GM12801 (cell line): ENCODE measurements around the gene UBA52.

ENCODE experiments used
- TF ChIP-seq, protein P1 (sequence below): IDR thresholded peaks from one replicate; pipeline ENCODE4 v1.5.1; 2011; ENCODE audit warnings: control low read depth; ENCODE audit not compliant: insufficient read length; ENCODE audit errors: extremely low read depth

Gene UBA52

DNA sequence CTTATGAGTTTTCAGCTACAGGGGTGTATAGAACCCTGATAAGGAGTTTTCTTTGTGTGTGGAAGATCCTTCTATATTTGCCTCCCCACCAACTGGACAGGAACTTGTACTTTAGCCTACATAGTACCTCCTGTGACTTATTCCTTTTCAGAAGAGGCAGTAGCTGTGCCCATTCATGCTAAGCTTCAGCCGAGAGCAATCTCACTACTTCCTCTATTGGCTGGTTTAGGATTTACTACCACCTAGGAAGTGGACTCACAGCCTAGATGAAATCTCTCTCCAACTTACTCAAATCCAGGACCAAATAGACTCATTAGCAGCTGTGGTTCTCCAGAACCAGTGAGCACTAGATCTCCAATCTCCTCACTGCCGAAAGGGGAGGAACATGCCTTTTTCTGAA, 14.6 kb downstream of the UBA52 start:
- TF ChIP-seq, protein P1, sequence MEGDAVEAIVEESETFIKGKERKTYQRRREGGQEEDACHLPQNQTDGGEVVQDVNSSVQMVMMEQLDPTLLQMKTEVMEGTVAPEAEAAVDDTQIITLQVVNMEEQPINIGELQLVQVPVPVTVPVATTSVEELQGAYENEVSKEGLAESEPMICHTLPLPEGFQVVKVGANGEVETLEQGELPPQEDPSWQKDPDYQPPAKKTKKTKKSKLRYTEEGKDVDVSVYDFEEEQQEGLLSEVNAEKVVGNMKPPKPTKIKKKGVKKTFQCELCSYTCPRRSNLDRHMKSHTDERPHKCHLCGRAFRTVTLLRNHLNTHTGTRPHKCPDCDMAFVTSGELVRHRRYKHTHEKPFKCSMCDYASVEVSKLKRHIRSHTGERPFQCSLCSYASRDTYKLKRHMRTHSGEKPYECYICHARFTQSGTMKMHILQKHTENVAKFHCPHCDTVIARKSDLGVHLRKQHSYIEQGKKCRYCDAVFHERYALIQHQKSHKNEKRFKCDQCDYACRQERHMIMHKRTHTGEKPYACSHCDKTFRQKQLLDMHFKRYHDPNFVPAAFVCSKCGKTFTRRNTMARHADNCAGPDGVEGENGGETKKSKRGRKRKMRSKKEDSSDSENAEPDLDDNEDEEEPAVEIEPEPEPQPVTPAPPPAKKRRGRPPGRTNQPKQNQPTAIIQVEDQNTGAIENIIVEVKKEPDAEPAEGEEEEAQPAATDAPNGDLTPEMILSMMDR: no peak

GRCh38 chr19:18587561-18587960, 15.9 kb downstream of the UBA52 start:
- TF ChIP-seq, protein P1: no peak

DNA sequence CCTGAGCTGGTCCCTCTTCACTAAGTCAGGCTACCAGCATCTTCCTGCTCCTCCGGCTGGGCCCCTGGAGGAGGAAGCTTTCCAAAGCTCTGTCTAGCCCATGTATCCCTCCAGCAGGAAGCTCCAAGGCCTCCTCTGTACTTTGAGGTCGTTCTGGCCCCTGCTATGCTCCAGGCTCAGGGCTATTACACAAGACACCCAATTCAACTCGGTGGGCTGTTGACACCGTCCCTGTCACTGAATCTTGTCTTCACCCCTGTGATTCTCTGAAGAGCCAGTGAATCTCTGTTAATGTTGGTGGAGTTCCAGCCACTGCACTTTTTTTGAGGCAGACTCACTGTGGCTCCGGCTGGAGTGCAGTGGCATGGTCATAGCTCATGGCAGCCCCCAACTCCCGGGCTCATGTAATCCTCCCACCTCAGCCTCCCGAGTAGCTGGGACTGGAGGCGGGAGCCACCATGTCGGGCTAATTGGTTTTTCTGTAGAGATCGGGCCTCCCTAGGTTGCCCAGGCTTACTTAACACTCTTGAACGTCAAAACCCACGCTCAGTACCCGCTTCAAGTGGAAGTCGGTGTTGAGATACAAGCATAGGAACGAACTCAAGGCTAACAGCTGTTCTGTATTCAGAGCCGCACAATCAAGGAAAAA, 16.4 kb downstream of the UBA52 start:
- TF ChIP-seq, protein P1: no peak

- TF ChIP-seq, protein P1: no peak
Measured at GRCh38 chr19:18588611-18589379, 17.1 kb downstream of the UBA52 start, which contains the start of gene REX1BD. TSS of gene REX1BD (plus strand) at chr19:18588798. CDS start at chr19:18588802, 4 bp downstream.

DNA sequence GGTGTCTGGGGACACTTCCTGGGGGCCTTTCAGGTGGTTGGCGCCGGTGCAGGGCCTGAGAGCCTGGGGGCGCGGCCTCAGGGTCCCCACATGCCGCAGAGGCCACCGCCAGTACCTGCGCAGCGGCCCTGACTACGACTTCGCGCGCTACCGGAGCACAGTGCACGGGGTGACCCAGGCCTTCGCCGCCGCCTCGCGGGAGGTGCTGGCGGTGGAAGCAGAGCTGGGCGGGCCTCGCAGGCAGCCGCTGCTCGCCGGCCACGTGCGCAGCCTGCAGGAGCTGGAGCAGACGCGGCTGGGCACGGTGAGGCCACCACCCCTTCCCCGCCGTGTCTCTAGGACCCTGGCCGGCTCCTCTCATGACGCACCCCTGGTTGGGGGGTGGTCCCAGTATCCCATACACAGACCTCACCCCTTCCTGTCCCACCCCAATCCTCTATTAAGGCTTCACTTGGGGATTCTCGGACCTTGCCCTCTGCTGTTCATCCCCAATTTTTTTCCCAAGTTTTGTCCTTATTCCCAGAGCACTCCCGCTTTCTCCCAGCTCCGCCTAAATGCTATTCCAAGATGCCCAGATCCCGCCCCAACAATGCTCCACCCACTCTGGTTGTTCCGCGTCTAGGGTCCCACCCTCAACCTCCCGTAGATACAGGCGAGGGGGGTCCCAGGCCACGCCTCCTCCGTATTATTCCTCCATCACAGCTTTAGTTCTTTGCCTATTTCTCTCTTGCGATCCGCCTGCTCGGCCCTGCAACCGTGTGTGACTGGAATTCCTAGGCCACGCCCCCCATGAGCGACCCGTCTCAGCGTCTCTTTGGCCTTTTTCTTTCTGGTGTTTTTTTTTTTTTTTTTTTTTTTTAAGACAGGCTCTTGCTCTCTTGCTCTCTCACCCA, 18.0 kb downstream of the UBA52 start:
- TF ChIP-seq, protein P1: no peak

DNA sequence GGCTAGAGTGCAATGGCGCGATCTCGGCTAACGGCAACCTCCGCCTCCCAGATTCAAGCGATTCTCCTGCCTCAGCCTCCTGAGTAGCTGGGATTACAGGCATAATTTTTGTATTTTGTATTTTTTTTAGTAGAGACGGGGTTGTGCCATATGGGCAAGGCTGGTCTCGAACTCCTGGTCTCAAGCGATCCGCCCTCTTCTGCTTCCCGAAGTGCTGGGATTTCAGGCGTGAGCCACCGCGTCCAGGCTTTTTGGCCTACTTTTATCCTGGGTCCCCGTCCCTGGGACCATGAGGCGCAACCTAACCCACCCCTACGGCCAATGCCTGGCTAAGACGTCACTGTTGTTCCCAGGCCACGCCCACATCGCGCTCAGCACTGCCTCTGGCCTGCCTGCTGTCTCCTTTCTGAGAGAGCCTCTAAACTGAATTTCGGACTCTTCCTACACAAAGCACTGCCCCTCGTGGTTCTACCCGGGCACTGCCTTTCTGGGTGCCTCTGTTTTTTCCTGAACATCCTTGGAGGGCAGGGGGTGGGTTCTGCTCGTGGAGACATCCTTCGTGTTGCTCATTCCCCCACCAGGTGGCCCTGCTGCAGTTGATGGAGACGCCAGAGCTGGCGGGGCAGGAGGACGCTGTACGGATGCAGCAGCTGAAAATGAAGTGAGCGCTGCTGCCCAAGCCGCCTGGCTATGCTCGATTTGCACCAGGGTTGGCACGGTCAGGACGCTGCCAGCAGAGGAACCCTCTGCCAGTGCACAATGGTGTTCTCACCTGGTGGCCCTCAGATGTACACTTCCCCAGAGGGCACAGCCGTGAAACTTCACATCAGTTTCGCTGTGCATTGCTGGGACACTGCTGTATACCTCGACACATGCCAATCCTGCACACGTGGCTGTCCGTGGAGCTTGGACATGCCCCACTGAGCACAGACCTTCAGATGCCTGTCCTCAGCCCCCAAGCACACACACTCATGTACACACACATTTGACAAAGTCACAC, 18.9 kb downstream of the UBA52 start:
- TF ChIP-seq, protein P1: no peak
